Left ventricle myocardium superior (tissue), 1 donor: ENCODE results near the gene B3GALT5. TPM values are rescaled to one million over a fixed set of nuclear protein-coding genes. Genes with fewer than 3 reads are reported as not detected.
"Not testable (repeated sequence)": the region's sequence is repeated elsewhere in the genome, so short reads cannot be mapped to it uniquely, and the experiment has no call there.

Experiments
- ATAC-seq: fragments of 200-7000 bp; cut with Tn5 transposase; one replicate; pipeline ENCODE4 v1.9.1; 2020; ENCODE audit warnings: mild to moderate bottlenecking, moderate library complexity
- DNase-seq: peaks from one replicate; pipeline ENCODE4 v3.0.0-alpha.2; 2020
- intact Hi-C: fragments of 100-400 bp; cut with micrococcal nuclease; formaldehyde crosslinking; loops from one replicate; pipeline ENCODE4 v1.11.0; 2022
- total RNA-seq: library from RNA; stranded (reverse); fragmentation: NEBNext Ultra II Directional; extraction: Animal tissue kit (Norgen Biotek cat#: 25700); gene quantifications from one replicate; pipeline ENCODE4 v1.2.1, GENCODE V29; 2021
- donor health status: DM: no; HTN: yes; CAD: no; lungs with severe emphysema.

B3GALT5 gene
- total RNA-seq, 1 donor from 2014 or later, result 0.10 TPM

GRCh38 chr21:39681845-39682244 is 69.1 kb downstream of the B3GALT5 start:
- intact Hi-C loops, result no loop called here
- ATAC-seq (no peak), DNase-seq (no peak)

GRCh38 chr21:39685236-39685635 is 72.5 kb downstream of the B3GALT5 start:
- no peak for DNase-seq
- ATAC-seq, result no peak
- intact Hi-C loops, result no loop called here

GRCh38 chr21:39685991-39686390 is 73.3 kb downstream of the B3GALT5 start:
- intact Hi-C loops, result no loop called here
- DNase-seq (no peak), ATAC-seq (no peak)

GRCh38 chr21:39686646-39687468 is 74.1 kb downstream of the B3GALT5 start:
- DNase-seq (no peak), ATAC-seq (no peak)
- intact Hi-C loops, result no loop called here

GRCh38 chr21:39688010-39688409 is 75.3 kb downstream of the B3GALT5 start:
- intact Hi-C loops, result no loop called here
- DNase-seq (no peak), ATAC-seq (no peak)

- DNase-seq, ATAC-seq, intact Hi-C loops: not testable (repeated sequence)
These were observed 77.1 kb downstream of the B3GALT5 start for GRCh38 chr21:39689860-39690259.

- DNase-seq (no peak), ATAC-seq (no peak)
- intact Hi-C loops, result no loop called here
These were observed 77.7 kb downstream of the B3GALT5 start for GRCh38 chr21:39690454-39690853.

GRCh38 chr21:39694750-39695149 is 82.0 kb downstream of the B3GALT5 start:
- intact Hi-C loops, result no loop called here
- no peak for DNase-seq
- ATAC-seq, result no peak

- intact Hi-C loops, result no loop called here
- DNase-seq (no peak), ATAC-seq (no peak)
These were observed 83.5 kb downstream of the B3GALT5 start for GRCh38 chr21:39696196-39696595.

- no peak for DNase-seq
- intact Hi-C loops, result no loop called here
- ATAC-seq, result no peak
These were observed 83.9 kb downstream of the B3GALT5 start for GRCh38 chr21:39696618-39697017.

GRCh38 chr21:39700318-39700717 is 87.6 kb downstream of the B3GALT5 start:
- ATAC-seq (no peak), DNase-seq (no peak)
- intact Hi-C loops, result no loop called here

- intact Hi-C loops, result no loop called here
- no peak for DNase-seq
- ATAC-seq, result no peak
These were observed 90.8 kb downstream of the B3GALT5 start for GRCh38 chr21:39703578-39703977.

GRCh38 chr21:39705849-39706248 is 93.1 kb downstream of the B3GALT5 start:
- DNase-seq (no peak), ATAC-seq (no peak)
- intact Hi-C loops, result no loop called here

- ATAC-seq, result no peak
- no peak for DNase-seq
- intact Hi-C loops, result no loop called here
These were observed 94.6 kb downstream of the B3GALT5 start for GRCh38 chr21:39707316-39707715.

- intact Hi-C loops, result no loop called here
- ATAC-seq (no peak), DNase-seq (no peak)
These were observed 98.1 kb downstream of the B3GALT5 start for GRCh38 chr21:39710866-39711265.

GRCh38 chr21:39712273-39712672 is 99.5 kb downstream of the B3GALT5 start:
- ATAC-seq (no peak), DNase-seq (no peak)
- intact Hi-C loops, result no loop called here

GRCh38 chr21:39712976-39713375 is 100.2 kb downstream of the B3GALT5 start:
- DNase-seq (no peak), ATAC-seq (no peak)
- intact Hi-C loops, result no loop called here

GRCh38 chr21:39713905-39714304 is 101.2 kb downstream of the B3GALT5 start:
- intact Hi-C loops, result loop anchor here (2.0 kb wide), 1 partner anchor 195 kb away; no protein-coding TSS in a partner anchor
- ATAC-seq, result peak; percentile 33
- DNase-seq, result no peak

GRCh38 chr21:39714331-39714730 is 101.6 kb downstream of the B3GALT5 start:
- DNase-seq (no peak), ATAC-seq (no peak)
- intact Hi-C loops, result loop anchor here (2.0 kb wide), 1 partner anchor 196 kb away; no protein-coding TSS in a partner anchor

GRCh38 chr21:39715804-39716397 is 103.2 kb downstream of the B3GALT5 start:
- intact Hi-C loops, result loop anchor here (2.0 kb wide), 1 partner anchor 197 kb away; no protein-coding TSS in a partner anchor
- ATAC-seq (peak; percentile 43), DNase-seq (peak; percentile 41)
